Measurements from ENCODE around the gene FGA.
A peak's percentile ranks its signal among the peaks of the same experiment; 100 is the strongest.

Gene FGA

GRCh38 chr4:154577324-154577723, 13.2 kb downstream of the FGA start:
- no peak for DNase-seq

GRCh38 chr4:154574311-154574710, 16.2 kb downstream of the FGA start:
- DNase-seq, result no peak

- DNase-seq, result no peak
Observed at GRCh38 chr4:154573190-154573870, 17.2 kb downstream of the FGA start.

GRCh38 chr4:154569584-154569983, 21.0 kb downstream of the FGA start:
- DNase-seq, result no peak

- no peak for DNase-seq
Observed at GRCh38 chr4:154569028-154569427, 21.5 kb downstream of the FGA start.

GRCh38 chr4:154566639-154567204, 23.8 kb downstream of the FGA start:
- DNase-seq, result no peak

- no peak for DNase-seq
Observed at GRCh38 chr4:154565704-154566103, 24.8 kb downstream of the FGA start.

GRCh38 chr4:154564311-154564710, 26.2 kb downstream of the FGA start:
- DNase-seq, result no peak

- no peak for DNase-seq
Observed at GRCh38 chr4:154562697-154563254, 27.8 kb downstream of the FGA start, which contains the start of gene FGB. FGB (plus strand) TSS chr4:154563011; CDS start chr4:154563019, 8 bp downstream.

- no peak for DNase-seq
Observed at GRCh38 chr4:154560824-154561231, 29.7 kb downstream of the FGA start.

GRCh38 chr4:154560419-154560801, 30.1 kb downstream of the FGA start:
- no peak for DNase-seq

- DNase-seq, result peak; percentile 0
Observed at GRCh38 chr4:154559494-154560418, 30.8 kb downstream of the FGA start.

- DNase-seq, result no peak
Observed at GRCh38 chr4:154559141-154559493, 31.4 kb downstream of the FGA start.

GRCh38 chr4:154551872-154552686, 38.5 kb downstream of the FGA start:
- DNase-seq, result peak; percentile 40

- peak; percentile 75 for DNase-seq
Observed at GRCh38 chr4:154549894-154550790, 40.4 kb downstream of the FGA start, which contains the start of gene PLRG1. PLRG1 (minus strand) TSS chr4:154550400; CDS start chr4:154550308, 92 bp downstream.

- DNase-seq, result no peak
Observed at GRCh38 chr4:154545689-154546088, 44.9 kb downstream of the FGA start.

- no peak for DNase-seq
Observed at GRCh38 chr4:154542271-154542879, 48.2 kb downstream of the FGA start.

Measured in NCI-H748 treated with DMSO at 0.1 percent for 48 hours (cell line).